ENCODE results near the gene DHX15.

GRCh38 chr4:24601121-24601520, 16.8 kb upstream of the DHX15 start:
- TF ChIP-seq EP300 (IDR thresholded peaks at IDR 0.05) (no peak), POLR2AphosphoS5 (IDR thresholded peaks at IDR 0.05) (no peak)
- TF ChIP-seq, protein P1, sequence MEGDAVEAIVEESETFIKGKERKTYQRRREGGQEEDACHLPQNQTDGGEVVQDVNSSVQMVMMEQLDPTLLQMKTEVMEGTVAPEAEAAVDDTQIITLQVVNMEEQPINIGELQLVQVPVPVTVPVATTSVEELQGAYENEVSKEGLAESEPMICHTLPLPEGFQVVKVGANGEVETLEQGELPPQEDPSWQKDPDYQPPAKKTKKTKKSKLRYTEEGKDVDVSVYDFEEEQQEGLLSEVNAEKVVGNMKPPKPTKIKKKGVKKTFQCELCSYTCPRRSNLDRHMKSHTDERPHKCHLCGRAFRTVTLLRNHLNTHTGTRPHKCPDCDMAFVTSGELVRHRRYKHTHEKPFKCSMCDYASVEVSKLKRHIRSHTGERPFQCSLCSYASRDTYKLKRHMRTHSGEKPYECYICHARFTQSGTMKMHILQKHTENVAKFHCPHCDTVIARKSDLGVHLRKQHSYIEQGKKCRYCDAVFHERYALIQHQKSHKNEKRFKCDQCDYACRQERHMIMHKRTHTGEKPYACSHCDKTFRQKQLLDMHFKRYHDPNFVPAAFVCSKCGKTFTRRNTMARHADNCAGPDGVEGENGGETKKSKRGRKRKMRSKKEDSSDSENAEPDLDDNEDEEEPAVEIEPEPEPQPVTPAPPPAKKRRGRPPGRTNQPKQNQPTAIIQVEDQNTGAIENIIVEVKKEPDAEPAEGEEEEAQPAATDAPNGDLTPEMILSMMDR (IDR thresholded peaks at IDR 0.05) = no peak
